G401 (cell line): Measurements from ENCODE around the gene ENOX1. TPM values are rescaled to one million over a fixed set of nuclear protein-coding genes. Genes with fewer than 3 reads are reported as not detected.
A peak's percentile ranks its signal among the peaks of the same experiment; 100 is the strongest.

Experiments used
- DNase-seq: peaks from one replicate; pipeline ENCODE4 v3.0.0-alpha.2; 2015; ENCODE audit warnings: low spot score
- in situ Hi-C: cut with HindIII; loops from 2 replicates; pipeline ENCODE4 v1.10.0; 2016; ENCODE audit warnings: low sequenced_read_pairs, mixed read lengths
- total RNA-seq: library from RNA; depleted of rRNA; stranded (reverse); fragments of >200 nt; shearing (Covaris generic); gene quantifications from 2 replicates; pipeline ENCODE4 v1.2.3, GENCODE V29; 2014

ENOX1 gene
- total RNA-seq, 1 experiment from 2014 or later, result not detected

- in situ Hi-C loops, result no loop called here
- DNase-seq, result no peak
These were observed 29.5 kb downstream of the ENOX1 start for GRCh38 chr13:43757266-43757665.

GRCh38 chr13:43755844-43756243 is 30.9 kb downstream of the ENOX1 start:
- in situ Hi-C loops, result no loop called here

GRCh38 chr13:43751624-43752023 is 35.1 kb downstream of the ENOX1 start:
- DNase-seq, result no peak
- in situ Hi-C loops, result no loop called here

More at GRCh38 chr13:43755844-43756243, 30.9 kb downstream of the ENOX1 start:
- DNase-seq, result no peak

- in situ Hi-C loops, result no loop called here
- no peak for DNase-seq
These were observed 37.3 kb downstream of the ENOX1 start for GRCh38 chr13:43749503-43749902.

GRCh38 chr13:43744261-43745031 is 42.3 kb downstream of the ENOX1 start:
- in situ Hi-C loops, result no loop called here
- no peak for DNase-seq

- in situ Hi-C loops, result no loop called here
- no peak for DNase-seq
These were observed 43.9 kb downstream of the ENOX1 start for GRCh38 chr13:43742911-43743310.

- DNase-seq, result no peak
- in situ Hi-C loops, result no loop called here
These were observed 49.3 kb downstream of the ENOX1 start for GRCh38 chr13:43737392-43737923.

GRCh38 chr13:43732726-43733125 is 54.0 kb downstream of the ENOX1 start:
- in situ Hi-C loops, result no loop called here
- no peak for DNase-seq

- in situ Hi-C loops, result no loop called here
- no peak for DNase-seq
These were observed 55.5 kb downstream of the ENOX1 start for GRCh38 chr13:43731296-43731695.

- DNase-seq, result no peak
- in situ Hi-C loops, result no loop called here
These were observed 56.1 kb downstream of the ENOX1 start for GRCh38 chr13:43730642-43731041.

GRCh38 chr13:43728421-43728820 is 58.4 kb downstream of the ENOX1 start:
- no peak for DNase-seq
- in situ Hi-C loops, result no loop called here

GRCh38 chr13:43727856-43728255 is 58.9 kb downstream of the ENOX1 start:
- no peak for DNase-seq
- in situ Hi-C loops, result no loop called here

GRCh38 chr13:43725460-43725859 is 61.3 kb downstream of the ENOX1 start:
- no peak for DNase-seq
- in situ Hi-C loops, result no loop called here

- no peak for DNase-seq
- in situ Hi-C loops, result no loop called here
These were observed 65.9 kb downstream of the ENOX1 start for GRCh38 chr13:43720780-43721397.

GRCh38 chr13:43698758-43699157 is 88.0 kb downstream of the ENOX1 start:
- in situ Hi-C loops, result no loop called here
- DNase-seq, result no peak

GRCh38 chr13:43698009-43698408 is 88.8 kb downstream of the ENOX1 start:
- in situ Hi-C loops, result no loop called here
- no peak for DNase-seq

GRCh38 chr13:43697323-43697722 is 89.4 kb downstream of the ENOX1 start:
- DNase-seq, result no peak
- in situ Hi-C loops, result no loop called here

- DNase-seq, result no peak
- in situ Hi-C loops, result no loop called here
These were observed 92.6 kb downstream of the ENOX1 start for GRCh38 chr13:43694146-43694664.

- DNase-seq, result no peak
- in situ Hi-C loops, result no loop called here
These were observed 93.1 kb downstream of the ENOX1 start for GRCh38 chr13:43693639-43694038.

- DNase-seq, result peak; percentile 20
- in situ Hi-C loops, result no loop called here
These were observed 98.4 kb downstream of the ENOX1 start for GRCh38 chr13:43688227-43688907.
